ENCODE results near the gene HDAC4. TPM values are rescaled to one million over a fixed set of nuclear protein-coding genes. Genes with fewer than 3 reads are reported as not detected.

HDAC4 gene
- total RNA-seq, 1 donor from 2014 or later, result 7.8 TPM

DNA sequence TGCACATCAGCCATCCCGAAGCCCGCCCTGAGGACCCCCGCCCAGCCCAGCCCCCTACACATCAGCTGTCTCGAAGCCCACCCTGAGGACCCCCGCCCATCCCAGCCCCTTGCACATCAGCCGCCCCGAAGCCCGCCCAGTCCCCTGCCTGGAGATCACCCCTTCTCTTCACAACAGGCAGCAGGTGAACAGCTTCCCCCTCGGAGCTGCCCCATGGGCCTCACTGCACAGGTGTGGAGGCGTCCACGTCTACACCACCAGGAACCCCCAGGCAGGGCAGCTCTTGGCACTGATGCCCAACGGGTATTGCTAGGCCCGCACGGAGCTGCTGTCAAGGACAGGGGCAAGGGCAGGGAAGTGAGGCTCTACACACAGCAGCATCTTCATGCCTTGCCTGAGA lies 137.6 kb downstream of the HDAC4 start:
- Histone ChIP-seq H3K4me3 (ENCODE audit: low read depth, low read length) (no peak overlapping the region), H3K36me3 (ENCODE audit: control insufficient read depth, insufficient read depth, low read length) (no peaks in the 10 kb centered on the region), H3K27me3 (ENCODE audit: control insufficient read depth, insufficient read depth, low read length) (no peaks in the 10 kb centered on the region)
- no peak for DNase-seq (ENCODE audit: low read depth)
- TF ChIP-seq, protein P1, sequence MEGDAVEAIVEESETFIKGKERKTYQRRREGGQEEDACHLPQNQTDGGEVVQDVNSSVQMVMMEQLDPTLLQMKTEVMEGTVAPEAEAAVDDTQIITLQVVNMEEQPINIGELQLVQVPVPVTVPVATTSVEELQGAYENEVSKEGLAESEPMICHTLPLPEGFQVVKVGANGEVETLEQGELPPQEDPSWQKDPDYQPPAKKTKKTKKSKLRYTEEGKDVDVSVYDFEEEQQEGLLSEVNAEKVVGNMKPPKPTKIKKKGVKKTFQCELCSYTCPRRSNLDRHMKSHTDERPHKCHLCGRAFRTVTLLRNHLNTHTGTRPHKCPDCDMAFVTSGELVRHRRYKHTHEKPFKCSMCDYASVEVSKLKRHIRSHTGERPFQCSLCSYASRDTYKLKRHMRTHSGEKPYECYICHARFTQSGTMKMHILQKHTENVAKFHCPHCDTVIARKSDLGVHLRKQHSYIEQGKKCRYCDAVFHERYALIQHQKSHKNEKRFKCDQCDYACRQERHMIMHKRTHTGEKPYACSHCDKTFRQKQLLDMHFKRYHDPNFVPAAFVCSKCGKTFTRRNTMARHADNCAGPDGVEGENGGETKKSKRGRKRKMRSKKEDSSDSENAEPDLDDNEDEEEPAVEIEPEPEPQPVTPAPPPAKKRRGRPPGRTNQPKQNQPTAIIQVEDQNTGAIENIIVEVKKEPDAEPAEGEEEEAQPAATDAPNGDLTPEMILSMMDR (IDR thresholded peaks at IDR 0.05; ENCODE audit: insufficient read depth, low read length, poor library complexity, severe bottlenecking), result no peak

DNA sequence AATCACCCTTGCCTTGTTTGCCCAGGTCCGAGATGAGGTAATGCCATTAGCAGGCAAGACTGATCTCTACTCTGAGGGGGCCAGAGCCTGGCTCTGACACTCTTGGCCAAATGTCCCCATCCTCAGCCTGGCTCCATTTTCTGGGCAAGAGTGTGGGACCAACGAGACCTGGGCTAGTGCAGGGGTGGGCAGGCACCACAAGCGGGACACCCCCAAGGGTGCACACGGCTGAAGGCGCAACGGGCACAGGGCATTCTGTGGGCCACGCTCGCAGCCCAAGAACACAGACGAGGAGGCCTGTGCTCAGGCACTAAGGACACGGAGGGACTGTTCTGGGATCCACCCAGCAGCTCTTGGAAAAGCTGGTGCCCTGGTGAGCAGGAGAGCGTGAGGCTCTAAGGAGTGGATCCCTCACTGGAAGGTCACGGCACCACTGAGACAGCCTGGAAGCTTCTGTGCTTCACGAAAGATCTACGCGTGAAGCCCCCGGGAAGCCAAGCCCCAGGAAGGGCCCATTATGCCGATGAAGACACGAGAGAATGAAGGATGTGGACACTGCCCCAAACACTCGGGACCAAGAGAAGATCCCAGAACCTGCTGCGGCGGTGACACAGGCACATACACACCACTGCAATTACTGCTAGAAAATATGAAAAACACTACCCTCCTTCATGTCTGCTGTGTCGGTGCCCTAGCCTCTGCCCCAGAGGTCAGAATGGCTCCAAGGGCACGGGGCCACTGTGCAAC lies 138.2 kb downstream of the HDAC4 start:
- Histone ChIP-seq H3K4me3 (ENCODE audit: low read depth, low read length) (no peak overlapping the region), H3K27me3 (ENCODE audit: control insufficient read depth, insufficient read depth, low read length) (no peaks in the 10 kb centered on the region), H3K36me3 (ENCODE audit: control insufficient read depth, insufficient read depth, low read length) (no peaks in the 10 kb centered on the region)
- no peak for DNase-seq (ENCODE audit: low read depth)
- TF ChIP-seq, protein P1 (IDR thresholded peaks at IDR 0.05; ENCODE audit: insufficient read depth, low read length, poor library complexity, severe bottlenecking), result no peak

DNA sequence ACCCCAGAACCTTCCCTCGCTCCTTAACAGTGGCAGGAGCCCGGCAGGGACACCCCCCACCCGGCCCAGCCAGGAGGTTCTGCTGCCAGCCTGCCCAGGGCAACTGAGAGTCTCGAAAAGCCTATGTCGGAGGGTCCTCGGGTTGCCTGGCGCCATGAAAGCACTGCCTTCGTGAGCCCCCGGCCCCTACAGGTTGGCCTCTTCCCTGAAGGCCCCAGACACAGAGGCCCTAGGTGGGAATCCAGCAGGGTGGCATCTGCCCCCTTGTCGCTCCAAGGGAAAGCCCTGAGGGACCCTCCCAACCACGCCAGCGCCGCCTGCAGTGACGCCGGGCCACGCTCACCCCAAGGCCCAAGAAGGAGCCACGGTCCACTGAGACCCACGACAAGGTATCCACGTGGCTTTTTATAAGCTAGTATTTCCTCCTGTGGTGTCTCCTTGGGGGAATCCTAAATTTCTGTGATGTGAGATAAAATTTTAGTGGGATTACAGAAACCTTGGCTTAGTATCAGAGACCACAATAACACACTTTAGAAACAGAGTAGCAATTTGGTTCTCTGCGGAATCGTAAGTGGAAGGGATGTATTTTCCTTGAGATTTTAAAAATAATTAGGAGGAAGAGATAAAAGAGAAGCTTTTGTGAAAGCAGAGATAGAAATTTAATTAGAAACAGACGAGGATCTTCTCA lies 138.9 kb downstream of the HDAC4 start:
- Histone ChIP-seq H3K4me3 (ENCODE audit: low read depth, low read length) (no peak overlapping the region), H3K27me3 (ENCODE audit: control insufficient read depth, insufficient read depth, low read length) (no peaks in the 10 kb centered on the region), H3K36me3 (ENCODE audit: control insufficient read depth, insufficient read depth, low read length) (no peaks in the 10 kb centered on the region)
- TF ChIP-seq, protein P1 (IDR thresholded peaks at IDR 0.05; ENCODE audit: insufficient read depth, low read length, poor library complexity, severe bottlenecking), result no peak
- no peak for DNase-seq (ENCODE audit: low read depth)

DNA sequence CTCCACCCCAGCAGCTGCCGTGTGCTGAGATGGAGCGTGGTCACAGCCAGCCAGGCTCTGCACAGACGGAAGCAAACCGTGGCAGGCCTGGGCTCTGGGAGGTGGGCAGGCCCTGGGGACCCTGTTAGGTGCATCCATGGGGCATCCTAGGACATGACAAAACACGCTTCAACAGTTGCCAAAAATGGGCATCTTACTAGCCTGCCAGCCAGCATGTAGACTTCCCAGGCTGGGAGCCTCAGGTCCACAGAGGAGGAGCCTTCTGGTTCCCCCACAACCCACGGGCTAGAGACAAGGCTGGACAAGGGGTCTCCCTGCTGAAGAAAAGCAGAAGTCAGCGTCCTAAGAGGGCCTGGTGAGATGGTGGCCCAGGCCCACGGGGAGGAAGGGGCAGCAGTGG lies 139.5 kb downstream of the HDAC4 start:
- no peaks in the 10 kb centered on the region for H3K36me3 ChIP-seq (ENCODE audit: control insufficient read depth, insufficient read depth, low read length)
- no peak overlapping the region for H3K4me3 ChIP-seq (ENCODE audit: low read depth, low read length)
- DNase-seq (ENCODE audit: low read depth), result no peak
- H3K27me3 ChIP-seq (ENCODE audit: control insufficient read depth, insufficient read depth, low read length), result no peaks in the 10 kb centered on the region
- TF ChIP-seq, protein P1 (IDR thresholded peaks at IDR 0.05; ENCODE audit: insufficient read depth, low read length, poor library complexity, severe bottlenecking), result no peak

DNA sequence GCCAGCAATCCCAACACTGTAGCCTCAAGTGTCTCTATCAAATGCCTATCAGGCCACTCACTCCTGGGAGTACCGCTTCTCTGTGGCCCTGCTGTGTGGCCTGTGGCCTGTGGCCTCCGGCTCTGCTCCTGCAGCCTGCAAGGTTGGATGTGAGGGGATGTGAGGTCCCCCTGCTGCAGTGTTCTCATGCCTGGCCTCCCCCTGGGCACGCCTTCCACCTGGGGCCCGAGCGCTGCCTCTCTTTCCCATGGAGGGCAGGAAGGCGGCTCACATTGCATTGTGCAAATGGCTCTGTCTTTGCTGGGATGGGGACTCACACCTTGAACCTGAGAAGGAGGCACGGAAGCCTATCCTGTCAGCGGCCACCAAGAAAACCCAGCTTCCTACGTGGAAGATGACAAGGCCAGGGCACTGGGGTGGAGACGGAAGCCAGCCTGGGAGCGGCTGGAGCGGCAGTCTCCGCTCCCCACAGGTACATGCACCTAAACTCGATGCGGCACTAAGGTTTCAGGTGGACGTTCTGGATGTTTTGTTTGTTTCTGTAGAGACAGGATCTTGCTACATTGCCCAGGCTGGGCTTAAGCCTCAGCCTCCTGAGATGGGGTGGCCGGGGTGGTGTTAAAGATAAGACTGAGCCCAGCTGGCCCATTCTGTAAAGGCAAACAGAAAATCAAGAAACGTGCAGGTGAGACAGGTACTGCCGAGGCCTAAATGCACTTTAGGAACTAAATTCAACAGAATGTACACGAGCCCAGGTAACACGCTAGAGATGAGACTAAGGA lies 140.1 kb downstream of the HDAC4 start:
- TF ChIP-seq, protein P1 (IDR thresholded peaks at IDR 0.05; ENCODE audit: insufficient read depth, low read length, poor library complexity, severe bottlenecking), result no peak
- Histone ChIP-seq H3K27me3 (ENCODE audit: control insufficient read depth, insufficient read depth, low read length) (no peaks in the 10 kb centered on the region), H3K4me3 (ENCODE audit: low read depth, low read length) (no peak overlapping the region), H3K36me3 (ENCODE audit: control insufficient read depth, insufficient read depth, low read length) (no peaks in the 10 kb centered on the region)
- DNase-seq (ENCODE audit: low read depth), result no peak

All from kidney epithelial cell (primary cell).